ENCODE results near the gene CCAR1. TPM values are rescaled to one million over a fixed set of nuclear protein-coding genes. Genes with fewer than 3 reads are reported as not detected.
"Not testable (repeated sequence)": the region's sequence is repeated elsewhere in the genome, so short reads cannot be mapped to it uniquely, and the experiment has no call there.

CCAR1 gene
- total and polyA plus RNA-seq, 3 donors from 2014 or later, result 16.2 to 98.6 (median 87.4) TPM

DNA sequence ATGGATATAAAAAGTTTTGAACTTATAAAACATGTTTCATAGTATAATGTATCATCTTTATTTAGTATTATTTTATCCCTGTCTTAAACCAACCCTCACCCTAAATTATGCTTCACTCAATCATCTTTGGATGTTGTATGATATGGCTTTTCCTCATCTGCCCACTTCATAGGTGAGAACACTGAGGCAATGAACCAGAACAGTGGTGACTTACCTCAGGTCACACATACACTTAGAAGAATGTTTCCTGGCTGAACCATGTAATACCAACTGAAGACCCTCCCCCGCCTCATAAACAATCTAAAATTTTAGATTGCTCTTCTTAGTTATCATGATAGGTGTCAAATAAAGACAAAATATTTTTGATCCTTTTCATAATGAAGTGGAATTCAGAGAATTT is 83.7 kb downstream of the CCAR1 start:
- no peak for TF ChIP-seq POLR2A (IDR thresholded peaks at IDR 0.05)
- TF ChIP-seq, protein P1, sequence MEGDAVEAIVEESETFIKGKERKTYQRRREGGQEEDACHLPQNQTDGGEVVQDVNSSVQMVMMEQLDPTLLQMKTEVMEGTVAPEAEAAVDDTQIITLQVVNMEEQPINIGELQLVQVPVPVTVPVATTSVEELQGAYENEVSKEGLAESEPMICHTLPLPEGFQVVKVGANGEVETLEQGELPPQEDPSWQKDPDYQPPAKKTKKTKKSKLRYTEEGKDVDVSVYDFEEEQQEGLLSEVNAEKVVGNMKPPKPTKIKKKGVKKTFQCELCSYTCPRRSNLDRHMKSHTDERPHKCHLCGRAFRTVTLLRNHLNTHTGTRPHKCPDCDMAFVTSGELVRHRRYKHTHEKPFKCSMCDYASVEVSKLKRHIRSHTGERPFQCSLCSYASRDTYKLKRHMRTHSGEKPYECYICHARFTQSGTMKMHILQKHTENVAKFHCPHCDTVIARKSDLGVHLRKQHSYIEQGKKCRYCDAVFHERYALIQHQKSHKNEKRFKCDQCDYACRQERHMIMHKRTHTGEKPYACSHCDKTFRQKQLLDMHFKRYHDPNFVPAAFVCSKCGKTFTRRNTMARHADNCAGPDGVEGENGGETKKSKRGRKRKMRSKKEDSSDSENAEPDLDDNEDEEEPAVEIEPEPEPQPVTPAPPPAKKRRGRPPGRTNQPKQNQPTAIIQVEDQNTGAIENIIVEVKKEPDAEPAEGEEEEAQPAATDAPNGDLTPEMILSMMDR (IDR thresholded peaks at IDR 0.05), result no peak
- no peaks in the 10 kb centered on the region for H3K27me3 ChIP-seq
- no peak for DNase-seq
- H3K36me3 ChIP-seq (ENCODE audit: low read depth, missing control alignments), result no peaks in the 10 kb centered on the region
- intact Hi-C loops (cut with DNase I; ENCODE audit: low total_unique reads), result no loop called here
- no peak overlapping the region for H3K4me3 ChIP-seq
- H3K27ac ChIP-seq, result no peak overlapping the region
- 97 to 100% methylated on average over 1 of the region's 1 CpG for WGBS, 2 donors
- H3K9me3 ChIP-seq, result no peaks in the 10 kb centered on the region
- H3K4me1 ChIP-seq, result no peaks in the 10 kb centered on the region

DNA sequence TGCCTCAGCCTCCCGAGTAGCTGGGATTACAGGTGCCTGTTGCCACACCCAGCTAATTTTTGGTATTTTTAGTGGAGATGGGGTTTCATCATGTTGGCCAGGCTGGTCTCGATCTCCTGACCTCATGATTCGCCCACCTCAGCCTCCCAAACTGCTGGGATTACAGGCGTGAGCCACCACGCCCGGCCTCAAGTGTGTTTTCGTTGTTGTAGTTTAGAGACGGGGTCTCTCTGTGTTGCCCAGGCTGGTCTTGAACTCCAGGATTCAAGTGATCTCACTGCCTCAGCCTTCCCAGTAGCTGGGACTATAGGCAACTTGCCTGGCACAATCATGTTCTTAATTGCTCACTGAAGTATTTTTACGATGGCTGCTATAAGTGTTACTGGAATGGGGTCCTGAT is 89.8 kb downstream of the CCAR1 start:
- H3K4me3 ChIP-seq; H3K36me3 ChIP-seq (ENCODE audit: low read depth, missing control alignments); H3K9me3 ChIP-seq; H3K4me1 ChIP-seq; intact Hi-C loops (cut with DNase I; ENCODE audit: low total_unique reads); DNase-seq; H3K27ac ChIP-seq; H3K27me3 ChIP-seq: not testable (repeated sequence)
- WGBS, 2 donors, result 94 to 95% methylated on average over 9 of the region's 9 CpGs

DNA sequence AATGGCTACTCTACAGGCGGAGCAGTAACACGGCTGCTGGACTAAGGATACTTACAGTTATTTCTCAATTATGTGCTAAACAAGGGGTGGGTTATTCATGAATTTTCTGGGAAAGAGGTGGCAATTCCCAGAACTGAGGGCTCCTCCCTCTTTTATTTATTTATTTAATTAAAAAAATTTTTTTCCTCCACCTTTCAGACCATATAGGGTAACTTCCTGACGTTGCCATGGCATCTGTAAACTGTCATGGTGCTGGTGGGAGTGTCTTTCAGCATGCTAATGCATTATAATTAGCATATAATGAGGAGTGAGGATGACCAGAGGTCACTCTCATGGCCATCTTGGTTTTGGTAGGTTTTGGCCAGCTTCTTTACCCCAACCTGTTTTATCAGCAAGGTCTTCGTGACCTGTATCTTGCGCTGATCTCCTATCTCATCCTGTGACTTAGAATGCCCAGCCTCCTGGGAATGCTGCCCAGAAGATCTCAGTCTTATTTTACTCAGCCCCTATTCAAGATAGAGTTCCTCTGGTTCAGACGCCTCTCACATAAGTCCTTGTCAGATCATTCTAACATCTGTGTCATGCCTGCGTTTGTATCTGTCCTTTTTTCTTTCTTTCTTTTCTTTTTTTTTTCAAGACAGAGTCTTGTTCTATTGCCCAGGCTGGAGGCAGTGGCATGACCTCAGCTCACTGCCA is 90.4 kb downstream of the CCAR1 start:
- WGBS, 2 donors, result 83 to 85% methylated on average over 7 of the region's 7 CpGs
- no peak for DNase-seq
- Histone ChIP-seq H3K4me3 (no peak overlapping the region), H3K36me3 (ENCODE audit: low read depth, missing control alignments) (no peaks in the 10 kb centered on the region), H3K27ac (no peak overlapping the region), H3K27me3 (no peaks in the 10 kb centered on the region), H3K9me3 (no peaks in the 10 kb centered on the region), H3K4me1 (no peaks in the 10 kb centered on the region)
- intact Hi-C loops (cut with DNase I; ENCODE audit: low total_unique reads), result no loop called here
- no peak for TF ChIP-seq POLR2A (IDR thresholded peaks at IDR 0.05)
- TF ChIP-seq, protein P1 (IDR thresholded peaks at IDR 0.05), result no peak

DNA sequence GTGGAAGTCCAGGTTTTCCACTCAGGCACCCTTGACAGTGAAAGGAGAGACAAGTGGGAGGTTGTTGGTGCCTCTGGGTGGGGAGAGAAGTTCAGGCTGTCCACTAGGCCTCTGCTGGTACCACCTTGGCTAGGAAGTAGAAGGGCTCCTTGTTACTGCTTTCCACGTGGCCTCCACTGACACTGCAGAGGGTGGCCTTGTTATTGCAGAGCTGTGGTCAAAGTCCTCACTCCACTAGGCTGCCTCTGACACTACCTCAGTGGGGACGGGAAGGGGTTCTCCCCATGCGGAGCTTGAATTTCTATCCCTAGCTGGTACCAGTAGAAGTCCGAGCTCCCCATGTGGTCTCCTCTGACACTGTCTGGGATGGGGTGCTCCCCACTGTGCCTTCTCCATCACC is 91.4 kb downstream of the CCAR1 start:
- H3K27ac ChIP-seq, result no peak overlapping the region

DNA sequence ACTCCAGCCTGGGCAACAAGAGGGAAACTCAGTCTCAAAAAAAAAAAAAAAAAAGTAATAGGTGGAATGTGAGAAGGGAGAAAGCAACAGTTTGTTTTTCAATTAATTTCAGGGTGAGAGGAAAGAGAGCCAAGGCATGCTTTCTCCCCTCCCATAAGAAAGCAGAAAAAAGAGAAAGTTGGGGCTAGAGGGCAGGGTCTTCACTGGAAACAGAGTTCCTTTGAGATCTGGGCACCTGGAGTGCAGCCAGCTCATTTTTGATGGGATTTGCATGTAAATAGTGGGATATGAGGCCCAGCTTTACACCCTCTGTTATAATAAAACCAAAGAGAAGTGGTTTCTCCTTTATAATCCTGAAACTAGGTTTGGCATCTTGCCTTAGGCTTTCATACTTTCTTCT is 92.5 kb downstream of the CCAR1 start:
- Histone ChIP-seq H3K36me3 (ENCODE audit: low read depth, missing control alignments) (no peaks in the 10 kb centered on the region), H3K27ac (no peak overlapping the region), H3K4me1 (no peaks in the 10 kb centered on the region), H3K4me3 (no peak overlapping the region), H3K27me3 (no peaks in the 10 kb centered on the region), H3K9me3 (no peaks in the 10 kb centered on the region)
- intact Hi-C loops (cut with DNase I; ENCODE audit: low total_unique reads), result no loop called here
- TF ChIP-seq, protein P1 (IDR thresholded peaks at IDR 0.05), result no peak
- no peak for TF ChIP-seq POLR2A (IDR thresholded peaks at IDR 0.05)
- DNase-seq, result no peak

More for the DNA sequence above, 91.4 kb downstream of the CCAR1 start:
- no peak for DNase-seq
- Histone ChIP-seq H3K27me3 (no peaks in the 10 kb centered on the region), H3K36me3 (ENCODE audit: low read depth, missing control alignments) (no peaks in the 10 kb centered on the region), H3K9me3 (no peaks in the 10 kb centered on the region), H3K4me1 (no peaks in the 10 kb centered on the region), H3K4me3 (no peak overlapping the region)
- WGBS, 2 donors, result 82 to 100% methylated on average over 1 to 4 of the region's 4 CpGs
- TF ChIP-seq POLR2A (IDR thresholded peaks at IDR 0.05), result no peak
- TF ChIP-seq, protein P1 (IDR thresholded peaks at IDR 0.05), result no peak
- intact Hi-C loops (cut with DNase I; ENCODE audit: low total_unique reads), result no loop called here

All from testis (tissue), 3 donors.